ENCODE measurements around the gene MEOX2.
A peak's percentile ranks its signal among the peaks of the same experiment; 100 is the strongest.

Gene MEOX2

GRCh38 chr7:15586266-15586665 lies 100.2 kb downstream of the MEOX2 start:
- no peak for DNase-seq (ENCODE audit: low spot score)
- H3K4me3 ChIP-seq, result no peak overlapping the region
- no peak overlapping the region for H3K27ac ChIP-seq
- TF ChIP-seq, protein P1, sequence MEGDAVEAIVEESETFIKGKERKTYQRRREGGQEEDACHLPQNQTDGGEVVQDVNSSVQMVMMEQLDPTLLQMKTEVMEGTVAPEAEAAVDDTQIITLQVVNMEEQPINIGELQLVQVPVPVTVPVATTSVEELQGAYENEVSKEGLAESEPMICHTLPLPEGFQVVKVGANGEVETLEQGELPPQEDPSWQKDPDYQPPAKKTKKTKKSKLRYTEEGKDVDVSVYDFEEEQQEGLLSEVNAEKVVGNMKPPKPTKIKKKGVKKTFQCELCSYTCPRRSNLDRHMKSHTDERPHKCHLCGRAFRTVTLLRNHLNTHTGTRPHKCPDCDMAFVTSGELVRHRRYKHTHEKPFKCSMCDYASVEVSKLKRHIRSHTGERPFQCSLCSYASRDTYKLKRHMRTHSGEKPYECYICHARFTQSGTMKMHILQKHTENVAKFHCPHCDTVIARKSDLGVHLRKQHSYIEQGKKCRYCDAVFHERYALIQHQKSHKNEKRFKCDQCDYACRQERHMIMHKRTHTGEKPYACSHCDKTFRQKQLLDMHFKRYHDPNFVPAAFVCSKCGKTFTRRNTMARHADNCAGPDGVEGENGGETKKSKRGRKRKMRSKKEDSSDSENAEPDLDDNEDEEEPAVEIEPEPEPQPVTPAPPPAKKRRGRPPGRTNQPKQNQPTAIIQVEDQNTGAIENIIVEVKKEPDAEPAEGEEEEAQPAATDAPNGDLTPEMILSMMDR (IDR thresholded peaks at IDR 0.05), result no peak

DNA sequence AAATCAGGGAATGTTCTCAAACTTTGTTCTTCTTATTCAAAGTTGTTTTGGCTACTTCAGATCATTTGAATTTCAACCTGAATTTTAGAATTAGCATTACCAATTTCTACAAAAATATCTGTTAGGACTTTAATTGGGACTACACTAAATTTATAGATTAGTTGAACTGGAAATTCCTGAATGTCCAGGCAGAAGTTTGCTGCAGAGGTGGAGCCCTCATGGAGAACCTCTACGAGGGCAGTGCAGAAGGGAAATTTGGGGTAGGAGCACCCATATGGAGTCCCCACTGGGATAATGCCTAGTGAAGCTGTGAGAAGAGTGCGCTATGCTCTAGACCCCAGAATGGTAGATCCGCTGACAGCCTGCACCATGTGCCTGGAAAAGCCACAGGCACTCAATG lies 101.9 kb downstream of the MEOX2 start:
- no peak for DNase-seq (ENCODE audit: low spot score)
- H3K4me3 ChIP-seq, result no peak overlapping the region

DNA sequence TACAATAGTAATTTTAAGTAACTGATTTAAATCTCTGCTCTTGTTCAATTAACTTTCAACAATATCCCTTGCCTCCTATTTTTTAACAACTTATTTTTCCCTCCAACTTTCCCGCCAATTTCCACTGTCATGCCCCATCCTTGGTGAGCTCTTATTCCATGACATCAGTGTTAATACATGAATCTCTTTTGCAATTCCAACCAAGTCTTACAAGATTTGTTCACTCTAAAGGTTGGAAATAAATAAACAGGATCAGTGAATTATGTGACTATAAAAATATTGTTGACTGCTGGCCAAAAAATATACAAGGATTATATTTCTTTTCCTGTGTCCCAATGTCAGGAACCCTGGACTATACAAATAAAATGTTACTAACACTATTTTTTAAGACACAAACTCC lies 103.7 kb downstream of the MEOX2 start:
- TF ChIP-seq, protein P1 (IDR thresholded peaks at IDR 0.05), result no peak
- H3K4me3 ChIP-seq, result no peak overlapping the region
- no peak for DNase-seq (ENCODE audit: low spot score)
- no peak overlapping the region for H3K27ac ChIP-seq

More for the DNA sequence above, 101.9 kb downstream of the MEOX2 start:
- TF ChIP-seq, protein P1 (IDR thresholded peaks at IDR 0.05), result no peak
- no peak overlapping the region for H3K27ac ChIP-seq

GRCh38 chr7:15581352-15581951 lies 105.0 kb downstream of the MEOX2 start:
- peak overlapping the region in 1 of 2 donors; percentile 26 for H3K27ac ChIP-seq
- TF ChIP-seq, protein P1 (IDR thresholded peaks at IDR 0.05), result no peak
- H3K4me3 ChIP-seq, result peak overlapping the region; percentile 46
- DNase-seq (ENCODE audit: low spot score), result no peak

DNA sequence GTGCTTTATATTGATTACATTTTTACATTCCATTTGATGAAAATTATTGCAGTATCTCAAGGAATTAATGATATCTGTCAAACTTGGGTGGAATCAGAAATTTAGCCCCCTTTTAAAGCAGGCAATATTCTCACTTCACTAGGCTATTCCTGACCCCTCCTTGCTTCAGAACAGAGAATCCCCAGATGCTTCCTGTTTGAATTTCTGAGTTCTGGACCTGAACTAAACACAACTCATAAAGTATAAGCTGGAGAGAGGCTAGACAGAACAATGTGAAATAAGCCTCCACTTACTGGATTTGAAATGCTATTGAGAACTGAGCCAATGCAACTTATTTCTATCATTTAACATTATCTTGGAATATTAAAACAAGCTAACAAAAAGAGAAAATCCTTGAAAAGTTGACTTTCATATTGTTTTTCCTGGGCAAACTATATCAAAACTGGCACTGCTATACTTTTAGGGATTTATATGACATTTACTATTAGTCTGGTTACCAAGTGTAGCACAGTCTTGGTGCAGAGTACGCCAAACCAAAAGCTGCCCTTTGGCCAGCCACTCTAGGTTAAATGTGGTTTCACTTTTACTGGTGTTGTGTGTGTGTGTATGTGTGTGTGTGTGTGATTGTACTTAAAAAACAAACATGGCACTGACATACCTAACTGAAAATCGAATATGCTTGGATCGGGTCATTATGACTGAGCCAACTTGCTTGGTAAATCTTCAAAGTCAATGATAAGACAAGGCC lies 105.7 kb downstream of the MEOX2 start:
- no peak for DNase-seq (ENCODE audit: low spot score)
- peak overlapping the region in 1 of 2 donors; percentile 26 for H3K27ac ChIP-seq

DNA sequence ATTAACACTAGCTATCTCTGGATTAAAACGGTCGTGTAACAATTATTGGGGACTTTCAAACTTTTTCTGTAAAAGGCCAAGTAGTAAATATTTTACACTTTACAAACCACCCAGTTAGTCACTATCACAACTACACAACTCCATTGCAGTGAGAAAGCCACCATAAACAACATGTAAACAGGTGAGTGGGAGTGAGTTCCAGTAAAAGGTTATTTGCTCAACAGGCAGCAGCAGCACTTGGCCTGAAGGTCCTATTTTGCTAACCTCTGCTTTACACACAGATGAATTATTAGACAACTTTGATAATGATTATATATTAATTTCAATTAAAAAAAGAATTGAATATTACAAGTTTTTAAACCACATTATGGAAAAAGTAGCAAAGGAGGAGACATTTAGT lies 108.9 kb downstream of the MEOX2 start:
- TF ChIP-seq, protein P1 (IDR thresholded peaks at IDR 0.05), result no peak
- Histone ChIP-seq H3K4me3 (no peak overlapping the region), H3K27ac (no peak overlapping the region)
- no peak for DNase-seq (ENCODE audit: low spot score)

More for the DNA sequence above, 105.7 kb downstream of the MEOX2 start:
- H3K4me3 ChIP-seq, result peak overlapping the region; percentile 46
- TF ChIP-seq, protein P1 (IDR thresholded peaks at IDR 0.05), result no peak

Data from coronary artery (tissue), 2 donors.